ENCODE data around the gene UMAD1.
"Not testable (repeated sequence)": the region's sequence is repeated elsewhere in the genome, so short reads cannot be mapped to it uniquely, and the experiment has no call there.

UMAD1 gene

GRCh38 chr7:7793921-7794320, 153.4 kb downstream of the UMAD1 start:
- in situ Hi-C loops (cut with MboI; ENCODE audit: low sequenced_read_pairs), result no loop called here

- in situ Hi-C loops (cut with MboI; ENCODE audit: low sequenced_read_pairs), result no loop called here
These were observed 154.7 kb downstream of the UMAD1 start for GRCh38 chr7:7795203-7795602.

- in situ Hi-C loops (cut with MboI; ENCODE audit: low sequenced_read_pairs), result no loop called here
These were observed 155.1 kb downstream of the UMAD1 start for GRCh38 chr7:7795630-7796121.

- in situ Hi-C loops (cut with MboI; ENCODE audit: low sequenced_read_pairs), result no loop called here
These were observed 158.0 kb downstream of the UMAD1 start for GRCh38 chr7:7798510-7798909.

GRCh38 chr7:7799138-7799537, 158.6 kb downstream of the UMAD1 start:
- in situ Hi-C loops (cut with MboI; ENCODE audit: low sequenced_read_pairs), result no loop called here

GRCh38 chr7:7802531-7802930, 162.0 kb downstream of the UMAD1 start:
- in situ Hi-C loops (cut with MboI; ENCODE audit: low sequenced_read_pairs), result no loop called here

- in situ Hi-C loops (cut with MboI; ENCODE audit: low sequenced_read_pairs), result no loop called here
These were observed 163.2 kb downstream of the UMAD1 start for GRCh38 chr7:7803715-7804178.

GRCh38 chr7:7804822-7805221, 164.3 kb downstream of the UMAD1 start:
- in situ Hi-C loops (cut with MboI; ENCODE audit: low sequenced_read_pairs), result not testable (repeated sequence)

GRCh38 chr7:7805511-7806153, 165.1 kb downstream of the UMAD1 start:
- in situ Hi-C loops (cut with MboI; ENCODE audit: low sequenced_read_pairs), result no loop called here

- in situ Hi-C loops (cut with MboI; ENCODE audit: low sequenced_read_pairs), result no loop called here
These were observed 167.6 kb downstream of the UMAD1 start for GRCh38 chr7:7808156-7808555.

- in situ Hi-C loops (cut with MboI; ENCODE audit: low sequenced_read_pairs), result no loop called here
These were observed 168.1 kb downstream of the UMAD1 start for GRCh38 chr7:7808626-7809025.

GRCh38 chr7:7810380-7810779, 169.8 kb downstream of the UMAD1 start:
- in situ Hi-C loops (cut with MboI; ENCODE audit: low sequenced_read_pairs), result no loop called here

- in situ Hi-C loops (cut with MboI; ENCODE audit: low sequenced_read_pairs), result no loop called here
These were observed 170.3 kb downstream of the UMAD1 start for GRCh38 chr7:7810826-7811225.

- in situ Hi-C loops (cut with MboI; ENCODE audit: low sequenced_read_pairs), result no loop called here
These were observed 171.6 kb downstream of the UMAD1 start for GRCh38 chr7:7812112-7812511.

- in situ Hi-C loops (cut with MboI; ENCODE audit: low sequenced_read_pairs), result no loop called here
These were observed 174.8 kb downstream of the UMAD1 start for GRCh38 chr7:7815395-7815794.

- in situ Hi-C loops (cut with MboI; ENCODE audit: low sequenced_read_pairs), result no loop called here
These were observed 175.5 kb downstream of the UMAD1 start for GRCh38 chr7:7816084-7816483.

GRCh38 chr7:7816816-7817536, 176.4 kb downstream of the UMAD1 start:
- in situ Hi-C loops (cut with MboI; ENCODE audit: low sequenced_read_pairs), result no loop called here

GRCh38 chr7:7817748-7818147, 177.2 kb downstream of the UMAD1 start:
- in situ Hi-C loops (cut with MboI; ENCODE audit: low sequenced_read_pairs), result no loop called here

GRCh38 chr7:7818179-7818578, 177.6 kb downstream of the UMAD1 start:
- in situ Hi-C loops (cut with MboI; ENCODE audit: low sequenced_read_pairs), result not testable (repeated sequence)

GRCh38 chr7:7819442-7820247, 179.1 kb downstream of the UMAD1 start:
- in situ Hi-C loops (cut with MboI; ENCODE audit: low sequenced_read_pairs), result no loop called here

GRCh38 chr7:7820409-7820808, 179.9 kb downstream of the UMAD1 start:
- in situ Hi-C loops (cut with MboI; ENCODE audit: low sequenced_read_pairs), result no loop called here

GRCh38 chr7:7820939-7821338, 180.4 kb downstream of the UMAD1 start:
- in situ Hi-C loops (cut with MboI; ENCODE audit: low sequenced_read_pairs), result no loop called here
